ENCODE results near the gene RNF149. TPM values are rescaled to one million over a fixed set of nuclear protein-coding genes. Genes with fewer than 3 reads are reported as not detected.

The RNF149 gene
- total and polyA plus RNA-seq, 2 experiments from 2014 or later = 38.8 to 47.6 TPM

GRCh38 chr2:101341901-101342624 lies 33.6 kb upstream of the RNF149 start:
- no peaks in the 10 kb centered on the region for H3K79me2 ChIP-seq (replicated peaks; ENCODE audit: insufficient read depth)
- peak; percentile 95 for DNase-seq (ENCODE audit: low spot score)
- no peaks in the 10 kb centered on the region for H3K9me2 ChIP-seq (ENCODE audit: insufficient read depth)
- TF ChIP-seq, protein P1, sequence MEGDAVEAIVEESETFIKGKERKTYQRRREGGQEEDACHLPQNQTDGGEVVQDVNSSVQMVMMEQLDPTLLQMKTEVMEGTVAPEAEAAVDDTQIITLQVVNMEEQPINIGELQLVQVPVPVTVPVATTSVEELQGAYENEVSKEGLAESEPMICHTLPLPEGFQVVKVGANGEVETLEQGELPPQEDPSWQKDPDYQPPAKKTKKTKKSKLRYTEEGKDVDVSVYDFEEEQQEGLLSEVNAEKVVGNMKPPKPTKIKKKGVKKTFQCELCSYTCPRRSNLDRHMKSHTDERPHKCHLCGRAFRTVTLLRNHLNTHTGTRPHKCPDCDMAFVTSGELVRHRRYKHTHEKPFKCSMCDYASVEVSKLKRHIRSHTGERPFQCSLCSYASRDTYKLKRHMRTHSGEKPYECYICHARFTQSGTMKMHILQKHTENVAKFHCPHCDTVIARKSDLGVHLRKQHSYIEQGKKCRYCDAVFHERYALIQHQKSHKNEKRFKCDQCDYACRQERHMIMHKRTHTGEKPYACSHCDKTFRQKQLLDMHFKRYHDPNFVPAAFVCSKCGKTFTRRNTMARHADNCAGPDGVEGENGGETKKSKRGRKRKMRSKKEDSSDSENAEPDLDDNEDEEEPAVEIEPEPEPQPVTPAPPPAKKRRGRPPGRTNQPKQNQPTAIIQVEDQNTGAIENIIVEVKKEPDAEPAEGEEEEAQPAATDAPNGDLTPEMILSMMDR (conservative IDR thresholded peaks at IDR 0.05; ENCODE audit: low read depth in 2 of 2) = peak; percentile 89 to 91
- TF ChIP-seq CREB1 (CRISPR knock-in tag; IDR thresholded peaks at IDR 0.05; ENCODE audit: low read depth) = no peak
- Mint-ChIP-seq H3K9me3 (peaks cover 14% of the 10 kb centered on the region), H3K36me3 (ENCODE audit: low read depth) (peaks cover 6% of the 10 kb centered on the region; the same call in 1 of the 3 replicates), H3K27me3 (ENCODE audit: insufficient read depth, low read depth, poor library complexity) (peaks cover 13% of the 10 kb centered on the region), H3K27ac (no peak overlapping the region), H3K4me1 (peaks cover 40% of the 10 kb centered on the region), H3K4me3 (no peak overlapping the region)
- no peaks in the 10 kb centered on the region for H3K36me3 ChIP-seq (ENCODE audit: insufficient read depth)
- H2AFZ ChIP-seq = peak overlapping the region; percentile 82
- ATAC-seq = peak; percentile 78
- H4K20me1 ChIP-seq (replicated peaks; ENCODE audit: insufficient read depth) = no peaks in the 10 kb centered on the region
- no peaks in the 10 kb centered on the region for H3K27me3 ChIP-seq (ENCODE audit: insufficient read depth)
- H3K4me2 ChIP-seq = no peak overlapping the region
- H3F3A ChIP-seq (replicated peaks; ENCODE audit: low read depth) = peaks cover 6% of the 10 kb centered on the region; the same call in 1 of the 2 replicates
- no peak overlapping the region for H3K4me3 ChIP-seq
- peaks cover 24% of the 10 kb centered on the region for H3K4me1 ChIP-seq (ENCODE audit: insufficient read depth)
- no peak overlapping the region for H3K27ac ChIP-seq (ENCODE audit: low read depth)

DNA sequence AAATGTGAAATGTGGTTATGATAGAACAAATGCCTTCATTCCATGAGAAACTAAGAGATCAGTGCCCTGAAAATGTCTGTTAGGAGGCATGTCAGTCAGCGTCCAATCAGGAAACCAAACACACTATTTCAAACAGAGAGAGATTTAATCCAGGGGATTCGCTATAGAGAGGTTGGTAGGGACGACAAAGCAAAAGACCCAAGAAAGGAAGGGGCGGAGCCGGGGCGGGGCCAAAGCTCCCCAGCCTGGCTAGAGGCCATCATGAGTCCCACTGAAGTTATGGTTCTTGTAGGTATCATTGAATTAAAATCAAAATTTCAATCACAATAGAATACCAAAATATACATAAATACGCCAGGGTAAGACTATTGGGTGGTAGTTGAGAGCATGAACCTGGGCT lies 32.9 kb upstream of the RNF149 start:
- Histone ChIP-seq H2AFZ (no peak overlapping the region), H3K27me3 (ENCODE audit: insufficient read depth) (no peaks in the 10 kb centered on the region), H3K4me1 (ENCODE audit: insufficient read depth) (peaks cover 24% of the 10 kb centered on the region), H3K27ac (ENCODE audit: low read depth) (no peak overlapping the region), H4K20me1 (replicated peaks; ENCODE audit: insufficient read depth) (no peaks in the 10 kb centered on the region), H3K4me2 (no peak overlapping the region), H3F3A (replicated peaks; ENCODE audit: low read depth) (peaks cover 6% of the 10 kb centered on the region; the same call in 1 of the 2 replicates), H3K9me2 (ENCODE audit: insufficient read depth) (no peaks in the 10 kb centered on the region), H3K79me2 (replicated peaks; ENCODE audit: insufficient read depth) (no peaks in the 10 kb centered on the region), H3K4me3 (no peak overlapping the region), H3K36me3 (ENCODE audit: insufficient read depth) (no peaks in the 10 kb centered on the region)
- H3K9me3 Mint-ChIP-seq = peaks cover 14% of the 10 kb centered on the region
- no peak for TF ChIP-seq NANOG (IDR thresholded peaks at IDR 0.05; ENCODE audit: borderline replicate concordance)
- TF ChIP-seq STAT1 (IDR thresholded peaks at IDR 0.05; ENCODE audit: unreplicated experiment) = no peak
- TF ChIP-seq ZNF331 (CRISPR knock-in tag; IDR thresholded peaks at IDR 0.05; ENCODE audit: low read depth) = no peak
- no peak for TF ChIP-seq ZNF114 (CRISPR knock-in tag; IDR thresholded peaks at IDR 0.05)
- TF ChIP-seq REST (IDR thresholded peaks at IDR 0.05; ENCODE audit: unreplicated experiment) = no peak
- TF ChIP-seq ZNF462 (CRISPR knock-in tag; IDR thresholded peaks at IDR 0.05) = no peak
- no peak for TF ChIP-seq EZH2phosphoT487 (IDR thresholded peaks at IDR 0.05; ENCODE audit: unreplicated experiment)
- peaks cover 40% of the 10 kb centered on the region for H3K4me1 Mint-ChIP-seq
- peaks cover 6% of the 10 kb centered on the region; the same call in 1 of the 3 replicates for H3K36me3 Mint-ChIP-seq (ENCODE audit: low read depth)
- H3K27ac Mint-ChIP-seq = no peak overlapping the region
- no peak overlapping the region for H3K4me3 Mint-ChIP-seq
- H3K27me3 Mint-ChIP-seq (ENCODE audit: insufficient read depth, low read depth, poor library complexity) = peaks cover 13% of the 10 kb centered on the region
- DNase-seq (ENCODE audit: low spot score) (peak; percentile 65), ATAC-seq (peak; percentile 56)
